A549 (cell line): ENCODE measurements around the gene ARHGAP25. TPM values are rescaled to one million over a fixed set of nuclear protein-coding genes. Genes with fewer than 3 reads are reported as not detected.

Source experiments
- ATAC-seq, 2 experiments: fragments of 200-7000 bp in 1 of 2; fragments of >200 bp in 1 of 2; cut with Nextera tagmentation in 1 of 2; cut with Tn5 transposase in 1 of 2; 3 replicates each; pipeline versions ENCODE4 v1.8.0 to v1.9.1; 2018 to 2020; ENCODE audit warnings: mild to moderate bottlenecking in 1 of 2, moderate library complexity in 1 of 2
- CTCF ChIA-PET: fragments of 300-600 bp; sonication (Branson Sonifier 250); formaldehyde crosslinking; extraction: SDS; loops from one replicate; lab custom pipeline; 2021; ENCODE audit warnings: antibody characterized with exemption, inconsistent platforms; lab: Yijun Ruan, JAX
- POLR2A ChIA-PET: fragments of 350-600 bp; formaldehyde crosslinking; extraction: SDS; loops from one replicate; lab custom pipeline; 2021; ENCODE audit warnings: antibody characterized with exemption, inconsistent platforms; lab: Yijun Ruan, JAX
- DNase-seq, 2 experiments: peaks; one replicate each; pipeline versions ENCODE4 v3.0.0 to v3.0.0-alpha.2; 2011 to 2016; ENCODE audit warnings: low read depth in 1 of 2, low spot score in 1 of 2
- FAIRE-seq: peaks from 2 replicates; lab custom pipeline; 2011; peaks lifted over from hg19 to GRCh38; lab: Jason Lieb, UNC
- H3K27ac ChIP-seq, 2 experiments: fragments of >200 bp; sonication (Bioruptor Twin); formaldehyde crosslinking; 3 replicates each; pipeline ENCODE4 v1.5.1; 2016 to 2017
- H3K4me1 ChIP-seq: fragments of >200 bp; sonication (Bioruptor Twin); formaldehyde crosslinking; 3 replicates; pipeline ENCODE4 v1.6.1; 2016
- H3K4me2 ChIP-seq: fragments of >200 bp; sonication (Bioruptor Twin); formaldehyde crosslinking; 3 replicates; pipeline ENCODE4 v1.6.1; 2016
- H3K4me3 ChIP-seq: fragments of >200 bp; sonication (Bioruptor Twin); formaldehyde crosslinking; 3 replicates; pipeline ENCODE4 v1.5.1; 2016
- H3K9me3 ChIP-seq: fragments of >200 bp; sonication (Bioruptor Twin); formaldehyde crosslinking; 3 replicates; pipeline ENCODE4 v1.6.1; 2016
- ATOH8 ChIP-seq: fragments of 250-450 bp; sonication (Bioruptor Pico); IDR thresholded peaks from 2 replicates; pipeline ENCODE4 v1.5.0; 2020; ENCODE audit warnings: low read depth, mild to moderate bottlenecking, moderate library complexity
- BCL3 ChIP-seq: fragments of >200 bp; sonication (Bioruptor Twin); formaldehyde crosslinking; IDR thresholded peaks from 3 replicates; pipeline ENCODE4 v1.6.1; 2016
- BHLHE40 ChIP-seq: IDR thresholded peaks from 2 replicates; pipeline ENCODE4 v1.6.1; 2012; ENCODE audit warnings: low read depth, low read length, inconsistent platforms
- CEBPB ChIP-seq, 2 experiments: fragments of >200 bp in 1 of 2; sonication (Bioruptor Twin) in 1 of 2; formaldehyde crosslinking in 1 of 2; IDR thresholded peaks; 2 replicates each; pipeline ENCODE4 v1.6.1; 2012 to 2016
- CHD2 ChIP-seq: fragments of 150-350 bp; IDR thresholded peaks from 2 replicates; pipeline ENCODE4 v1.6.1; 2014; ENCODE audit warnings: low read length; ENCODE audit not compliant: partially characterized antibody
- CHD4 ChIP-seq: fragments of 200-600 bp; sonication (generic); IDR thresholded peaks from 2 replicates; pipeline ENCODE4 v1.6.1; 2016; ENCODE audit warnings: antibody characterized with exemption, mild to moderate bottlenecking, borderline replicate concordance
- EHF ChIP-seq: fragments of 250-450 bp; sonication (Bioruptor Pico); IDR thresholded peaks from 2 replicates; pipeline ENCODE4 v1.5.0; 2020; ENCODE audit warnings: mild to moderate bottlenecking
- FOXS1 ChIP-seq: fragments of 250-450 bp; sonication (Bioruptor Pico); IDR thresholded peaks from 2 replicates; pipeline ENCODE4 v1.5.0; 2020; ENCODE audit warnings: mild to moderate bottlenecking, moderate library complexity
- HES2 ChIP-seq: fragments of >200 bp; sonication (Bioruptor Twin); formaldehyde crosslinking; IDR thresholded peaks from 2 replicates; pipeline ENCODE4 v1.6.1; 2016
- HMGXB4 ChIP-seq: fragments of 250-450 bp; sonication (Bioruptor Pico); IDR thresholded peaks from 2 replicates; pipeline ENCODE4 v1.5.0; 2021; ENCODE audit warnings: mild to moderate bottlenecking, moderate library complexity, borderline replicate concordance
- HOXA7 ChIP-seq: fragments of 250-450 bp; sonication (Bioruptor Pico); IDR thresholded peaks from 2 replicates; pipeline ENCODE4 v1.5.0; 2020; ENCODE audit warnings: mild to moderate bottlenecking, moderate library complexity
- HOXB13 ChIP-seq: fragments of 250-450 bp; sonication (Bioruptor Pico); IDR thresholded peaks from 2 replicates; pipeline ENCODE4 v1.5.0; 2020; ENCODE audit warnings: low read depth, mild to moderate bottlenecking, moderate library complexity
- HOXB5 ChIP-seq: fragments of 250-450 bp; sonication (Bioruptor Pico); IDR thresholded peaks from 2 replicates; pipeline ENCODE4 v1.5.0; 2020; ENCODE audit warnings: mild to moderate bottlenecking, moderate library complexity
- KDM5A ChIP-seq: fragments of 200-600 bp; sonication (generic); IDR thresholded peaks from 2 replicates; pipeline ENCODE4 v1.6.1; 2016; ENCODE audit warnings: antibody characterized with exemption, mild to moderate bottlenecking
- MAX ChIP-seq: IDR thresholded peaks from 2 replicates; pipeline ENCODE4 v1.6.1; 2012
- MYC ChIP-seq: IDR thresholded peaks from 2 replicates; pipeline ENCODE4 v1.6.1; 2012; ENCODE audit warnings: mild to moderate bottlenecking, inconsistent platforms, low read length, improper control_type of control experiment, borderline replicate concordance
- PBX3 ChIP-seq: IDR thresholded peaks from 2 replicates; pipeline ENCODE4 v1.6.1; 2012
- PHF8 ChIP-seq: fragments of 200-600 bp; sonication (generic); IDR thresholded peaks from 2 replicates; pipeline ENCODE4 v1.6.1; 2016; ENCODE audit warnings: low read depth, mild to moderate bottlenecking, antibody characterized with exemption, moderate library complexity, borderline replicate concordance
- SREBF2 ChIP-seq: fragments of 450-650 bp; IDR thresholded peaks from 2 replicates; pipeline ENCODE4 v1.6.1; 2014; ENCODE audit warnings: mild to moderate bottlenecking, moderate library complexity
- TP53 ChIP-seq: fragments of 250-450 bp; sonication (Bioruptor Pico); IDR thresholded peaks from 2 replicates; pipeline ENCODE4 v1.5.0; 2021; ENCODE audit warnings: mild to moderate bottlenecking, moderate library complexity
- ZC3H11A ChIP-seq: fragments of 450-650 bp; IDR thresholded peaks from 2 replicates; pipeline ENCODE4 v1.6.1; 2014; ENCODE audit warnings: antibody characterized with exemption, mild to moderate bottlenecking
- ZSCAN20 ChIP-seq: fragments of 250-450 bp; sonication (Bioruptor Pico); IDR thresholded peaks from 2 replicates; pipeline ENCODE4 v1.8.0; 2022; ENCODE audit warnings: mild to moderate bottlenecking, moderate library complexity
- WGBS: methylation state at CpG from one replicate; pipeline ENCODE4 v1.1.6; 2017; ENCODE audit errors: missing lambda C conversion rate; 5-methylcytosine and 5-hydroxymethylcytosine counted together
- polyA plus RNA-seq, 4 experiments: library from polyadenylated mRNA; depleted of rRNA in 3 of 4; stranded (reverse); fragments of >200 nt; fragmentation: RNase III in 1 of 4; extraction: RNeasy Plus Mini Kit Qiagen cat#74134 plus additional on column Dnase treatment in 1 of 4; gene quantifications; 2 replicates in 3 of 4; 3 replicates in 1 of 4; pipeline ENCODE4 v1.2.3, GENCODE V29; 2011 to 2017

Gene ARHGAP25
- polyA plus RNA-seq, 2 of the 4 experiments (the other 2 are of a cell fraction) = 0.50 to 2.4 TPM

- FAIRE-seq (no peak), DNase-seq (no peak)
Observed at GRCh38 chr2:68807821-68808266, 73.2 kb downstream of the ARHGAP25 start.

GRCh38 chr2:68809324-68810240, 75.0 kb downstream of the ARHGAP25 start:
- Histone ChIP-seq H3K27ac (no peak overlapping the region), H3K4me3 (no peak overlapping the region), H3K4me1 (0 out of 3 replicates have a peak, but pooled peaks cover 3% of the 10 kb centered on the region), H3K9me3 (no peaks in the 10 kb centered on the region), H3K4me2 (no peak overlapping the region)
- no peak for DNase-seq
- ATAC-seq = no peak
- no peak for FAIRE-seq
- ChIA-PET CTCF (interaction anchor here (1.0 to 1.4 kb wide), 2 partner anchors 22 to 116 kb away, joined by 3 to 8 read pairs; no protein-coding TSS in a partner anchor), POLR2A (no interaction called here)
- TF ChIP-seq KDM5A (no peak), EHF (CRISPR knock-in tag) (no peak), PHF8 (no peak), CHD4 (no peak), HES2 (no peak), MYC (no peak), HOXA7 (CRISPR knock-in tag) (no peak), ZC3H11A (no peak), HMGXB4 (no peak), HOXB13 (CRISPR knock-in tag) (no peak), HOXB5 (CRISPR knock-in tag) (no peak), FOXS1 (CRISPR knock-in tag) (no peak), ATOH8 (CRISPR knock-in tag) (no peak), ZSCAN20 (no peak), CHD2 (no peak), MAX (no peak), SREBF2 (no peak), BCL3 (no peak), TP53 (CRISPR knock-in tag) (no peak), PBX3 (no peak)
- WGBS = 40% methylated on average over 2 of the region's 2 CpGs

More at GRCh38 chr2:68807821-68808266, 73.2 kb downstream of the ARHGAP25 start:
- Histone ChIP-seq H3K4me3 (no peak overlapping the region), H3K9me3 (no peaks in the 10 kb centered on the region), H3K27ac (no peak overlapping the region), H3K4me1 (0 out of 3 replicates have a peak, but pooled peaks cover 3% of the 10 kb centered on the region), H3K4me2 (no peak overlapping the region)
- TF ChIP-seq CEBPB (IDR thresholded peaks at IDR 0.05) (peak; percentile 53 to 63; a peak in 3 of 4 replicates), HOXA7 (CRISPR knock-in tag) (no peak), BHLHE40 (no peak), KDM5A (no peak), PHF8 (no peak)
- ChIA-PET CTCF (interaction anchor here (1.0 to 1.1 kb wide), 2 partner anchors 11 to 24 kb away, joined by 3 read pairs; no protein-coding TSS in a partner anchor), POLR2A (no interaction called here)
- ATAC-seq = 0 out of 6 replicates have a peak, but pooled peaks of 1 of the 2 experiments have one; percentile 17
- WGBS = 62% methylated on average over 6 of the region's 6 CpGs
